Hepatocyte (in vitro differentiated cells): ENCODE results near the gene GLB1L2.

ENCODE experiments used
- EZH2 ChIP-seq: fragments of 200-600 bp; sonication (generic); IDR thresholded peaks from 2 replicates; pipeline ENCODE4 v1.6.1; 2016; ENCODE audit warnings: antibody characterized with exemption, mild to moderate bottlenecking, borderline replicate concordance
- TF ChIP-seq, protein P1 (sequence below): fragments of 200-600 bp; sonication (generic); IDR thresholded peaks from 2 replicates; pipeline ENCODE4 v1.5.1; 2016; ENCODE audit warnings: antibody characterized with exemption, mild to moderate bottlenecking; ENCODE audit not compliant: poor library complexity

DNA sequence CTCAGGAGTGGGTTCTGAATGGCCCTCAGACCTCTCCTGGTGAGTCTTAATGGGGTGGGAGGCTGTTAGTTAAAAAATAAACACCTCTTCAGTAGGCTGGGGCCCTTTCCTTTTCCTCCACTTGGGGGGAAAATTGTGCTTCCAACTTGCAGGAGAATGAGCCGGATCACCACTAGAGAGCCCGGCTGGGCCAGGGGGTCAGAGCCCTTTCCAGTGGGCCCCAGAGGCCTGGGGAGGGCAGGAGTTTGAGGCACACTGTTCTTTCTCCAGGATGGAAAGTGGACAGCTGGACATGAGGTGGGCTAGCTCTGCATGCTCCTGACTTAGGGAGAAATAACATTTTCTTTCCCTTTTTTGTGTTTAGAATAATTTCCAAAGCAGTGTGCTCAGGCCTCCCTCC lies 47.5 kb downstream of the GLB1L2 start:
- TF ChIP-seq, protein P1, sequence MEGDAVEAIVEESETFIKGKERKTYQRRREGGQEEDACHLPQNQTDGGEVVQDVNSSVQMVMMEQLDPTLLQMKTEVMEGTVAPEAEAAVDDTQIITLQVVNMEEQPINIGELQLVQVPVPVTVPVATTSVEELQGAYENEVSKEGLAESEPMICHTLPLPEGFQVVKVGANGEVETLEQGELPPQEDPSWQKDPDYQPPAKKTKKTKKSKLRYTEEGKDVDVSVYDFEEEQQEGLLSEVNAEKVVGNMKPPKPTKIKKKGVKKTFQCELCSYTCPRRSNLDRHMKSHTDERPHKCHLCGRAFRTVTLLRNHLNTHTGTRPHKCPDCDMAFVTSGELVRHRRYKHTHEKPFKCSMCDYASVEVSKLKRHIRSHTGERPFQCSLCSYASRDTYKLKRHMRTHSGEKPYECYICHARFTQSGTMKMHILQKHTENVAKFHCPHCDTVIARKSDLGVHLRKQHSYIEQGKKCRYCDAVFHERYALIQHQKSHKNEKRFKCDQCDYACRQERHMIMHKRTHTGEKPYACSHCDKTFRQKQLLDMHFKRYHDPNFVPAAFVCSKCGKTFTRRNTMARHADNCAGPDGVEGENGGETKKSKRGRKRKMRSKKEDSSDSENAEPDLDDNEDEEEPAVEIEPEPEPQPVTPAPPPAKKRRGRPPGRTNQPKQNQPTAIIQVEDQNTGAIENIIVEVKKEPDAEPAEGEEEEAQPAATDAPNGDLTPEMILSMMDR: no peak
- no peak for TF ChIP-seq EZH2
